ENCODE data around the gene WHAMM. TPM values are rescaled to one million over a fixed set of nuclear protein-coding genes. Genes with fewer than 3 reads are reported as not detected.

Gene WHAMM
- total RNA-seq, 2 donors from 2014 or later, result 3.7 to 4.4 TPM

DNA sequence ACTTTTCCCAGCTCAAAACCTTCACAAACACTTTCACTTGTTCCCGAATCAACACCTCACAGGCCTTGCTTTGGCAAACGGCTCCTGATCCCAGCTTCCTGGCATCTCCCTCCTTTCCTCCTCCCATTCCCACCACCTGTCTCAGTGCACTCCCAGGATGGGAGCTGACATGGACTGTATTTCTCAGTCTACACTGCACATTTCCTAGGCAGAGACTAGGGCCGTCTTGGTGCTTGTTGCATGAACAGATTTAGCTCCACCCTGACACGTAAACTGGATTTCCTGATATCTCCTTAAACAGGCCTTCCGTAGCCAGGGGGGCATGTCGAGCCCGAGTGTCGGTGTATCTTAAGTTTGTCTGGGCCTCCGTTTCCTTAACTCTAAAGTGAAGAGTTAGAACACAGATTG lies 790 bp upstream of the WHAMM start:
- Mint-ChIP-seq H3K9me3 (no peaks in the 10 kb centered on the region), H3K36me3 (ENCODE audit: low read depth) (peaks cover 3% of the 10 kb centered on the region), H3K4me1 (peaks cover 13% of the 10 kb centered on the region), H3K27ac (no peak overlapping the region), H3K4me3 (peak overlapping the region; percentile 74), H3K27me3 (ENCODE audit: insufficient read depth) (peaks cover 11% of the 10 kb centered on the region)
- Histone ChIP-seq H3K27ac (ENCODE audit: low read depth, low read length) (no peak overlapping the region), H3K9ac (ENCODE audit: extremely low read depth, low read length, poor library complexity, severe bottlenecking) (no peak overlapping the region), H3K4me3 (ENCODE audit: low read length) (peak overlapping the region; percentile 88), H3K4me1 (ENCODE audit: control insufficient read depth, insufficient read depth, low read length) (no peaks in the 10 kb centered on the region), H3K36me3 (ENCODE audit: control insufficient read depth, insufficient read depth, low read length) (peaks cover 6% of the 10 kb centered on the region), H3K27me3 (ENCODE audit: control insufficient read depth, insufficient read depth, low read length, poor library complexity, severe bottlenecking) (peaks cover 19% of the 10 kb centered on the region), H3K9me3 (ENCODE audit: control insufficient read depth, low read length) (no peaks in the 10 kb centered on the region)
- TF ChIP-seq, protein P1, sequence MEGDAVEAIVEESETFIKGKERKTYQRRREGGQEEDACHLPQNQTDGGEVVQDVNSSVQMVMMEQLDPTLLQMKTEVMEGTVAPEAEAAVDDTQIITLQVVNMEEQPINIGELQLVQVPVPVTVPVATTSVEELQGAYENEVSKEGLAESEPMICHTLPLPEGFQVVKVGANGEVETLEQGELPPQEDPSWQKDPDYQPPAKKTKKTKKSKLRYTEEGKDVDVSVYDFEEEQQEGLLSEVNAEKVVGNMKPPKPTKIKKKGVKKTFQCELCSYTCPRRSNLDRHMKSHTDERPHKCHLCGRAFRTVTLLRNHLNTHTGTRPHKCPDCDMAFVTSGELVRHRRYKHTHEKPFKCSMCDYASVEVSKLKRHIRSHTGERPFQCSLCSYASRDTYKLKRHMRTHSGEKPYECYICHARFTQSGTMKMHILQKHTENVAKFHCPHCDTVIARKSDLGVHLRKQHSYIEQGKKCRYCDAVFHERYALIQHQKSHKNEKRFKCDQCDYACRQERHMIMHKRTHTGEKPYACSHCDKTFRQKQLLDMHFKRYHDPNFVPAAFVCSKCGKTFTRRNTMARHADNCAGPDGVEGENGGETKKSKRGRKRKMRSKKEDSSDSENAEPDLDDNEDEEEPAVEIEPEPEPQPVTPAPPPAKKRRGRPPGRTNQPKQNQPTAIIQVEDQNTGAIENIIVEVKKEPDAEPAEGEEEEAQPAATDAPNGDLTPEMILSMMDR (conservative IDR thresholded peaks at IDR 0.05), result no peak
- WGBS, 2 experiments (ENCODE audit: insufficient coverage in 1 of 2, insufficient read length in 1 of 2), result 84 to 96% methylated on average over 5 to 9 of the region's 9 CpGs
- no peak for DNase-seq

DNA sequence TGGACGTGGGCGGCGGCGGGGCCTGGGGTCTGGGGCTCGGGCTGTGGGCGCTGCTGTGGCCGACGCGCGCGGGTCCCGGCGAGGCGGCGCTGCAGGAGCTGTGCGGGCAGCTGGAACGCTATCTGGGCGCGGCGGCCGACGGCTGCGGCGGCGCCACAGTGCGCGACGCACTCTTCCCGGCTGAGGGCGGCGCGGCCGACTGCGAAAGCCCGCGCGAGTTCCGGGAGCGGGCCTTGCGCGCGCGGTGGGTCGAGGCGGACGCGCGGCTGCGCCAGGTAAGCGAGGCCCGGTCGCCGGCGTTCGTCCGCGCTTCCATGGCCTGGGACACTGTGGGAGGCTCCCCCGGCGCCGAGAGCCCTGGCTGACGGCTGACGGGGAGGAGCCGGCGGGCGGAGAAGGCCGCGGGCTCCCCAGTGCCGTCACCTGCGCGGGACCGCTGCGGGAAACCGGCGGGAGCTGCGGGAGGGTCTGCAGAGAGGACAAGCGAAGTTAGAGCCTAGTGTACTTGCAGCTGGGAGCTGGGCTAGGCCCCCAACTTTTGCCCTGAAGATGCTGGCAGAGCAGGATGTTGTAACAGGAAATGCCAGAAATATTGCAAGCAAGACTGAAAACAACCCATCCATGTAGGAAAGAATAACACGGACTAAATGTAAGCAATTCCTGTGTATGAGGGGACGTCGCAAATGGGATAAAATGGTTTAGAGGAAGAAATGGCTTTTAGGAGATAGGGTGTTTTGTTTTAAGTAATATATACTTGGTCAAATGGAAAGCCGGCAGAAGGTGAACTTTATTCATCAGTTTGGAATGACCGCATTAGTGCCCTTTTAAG lies 847 bp downstream of the WHAMM start:
- H3K27ac ChIP-seq (ENCODE audit: low read depth, low read length), result peak overlapping the region; percentile 88
- H3K4me3 Mint-ChIP-seq, result peak overlapping the region; percentile 74

DNA sequence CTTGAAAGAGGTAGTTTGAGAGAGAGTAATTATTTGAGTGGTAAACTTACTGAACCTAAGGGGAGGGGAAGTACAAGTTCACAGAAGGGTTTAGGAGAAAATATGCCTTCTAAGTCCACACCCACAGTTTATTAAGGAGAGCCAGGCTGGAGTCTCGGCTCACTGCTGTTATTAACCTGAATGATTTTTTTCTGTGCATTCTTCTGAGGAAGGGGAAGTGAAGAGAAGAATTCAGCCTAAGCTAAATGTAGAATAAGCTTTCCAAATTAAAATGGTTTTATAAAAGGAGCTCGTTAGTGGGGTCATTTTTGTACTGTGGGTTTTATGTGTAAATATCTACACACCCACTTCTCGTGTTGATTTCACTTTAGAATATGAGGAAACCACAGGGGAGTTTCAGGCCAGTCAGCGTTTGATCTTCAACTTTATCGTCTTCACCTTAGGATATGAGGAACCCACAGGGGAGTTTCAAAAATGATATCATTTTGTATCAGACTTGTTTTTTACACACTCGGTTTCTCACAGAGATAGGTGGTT lies 1.5 kb downstream of the WHAMM start:
- TF ChIP-seq, protein P1 (conservative IDR thresholded peaks at IDR 0.05), result no peak
- H3K9me3 Mint-ChIP-seq, result no peaks in the 10 kb centered on the region
- H3K27ac Mint-ChIP-seq, result peak overlapping the region; percentile 62
- Histone ChIP-seq H3K27me3 (ENCODE audit: control insufficient read depth, insufficient read depth, low read length, poor library complexity, severe bottlenecking) (peaks cover 6% of the 10 kb centered on the region), H3K36me3 (ENCODE audit: control insufficient read depth, insufficient read depth, low read length) (peaks cover 24% of the 10 kb centered on the region), H3K4me1 (ENCODE audit: control insufficient read depth, insufficient read depth, low read length) (no peaks in the 10 kb centered on the region), H3K9me3 (ENCODE audit: control insufficient read depth, low read length) (no peaks in the 10 kb centered on the region), H3K27ac (ENCODE audit: low read depth, low read length) (no peak overlapping the region), H3K9ac (ENCODE audit: extremely low read depth, low read length, poor library complexity, severe bottlenecking) (peak overlapping the region; percentile 77), H3K4me3 (ENCODE audit: low read length) (peak overlapping the region; percentile 88)
- peaks cover 13% of the 10 kb centered on the region for H3K4me1 Mint-ChIP-seq
- H3K4me3 Mint-ChIP-seq, result peak overlapping the region; percentile 74
- 44 to 64% methylated on average over 2 to 5 of the region's 6 CpGs for WGBS, 2 experiments (ENCODE audit: insufficient coverage in 1 of 2, insufficient read length in 1 of 2)
- DNase-seq, result no peak
- H3K27me3 Mint-ChIP-seq (ENCODE audit: insufficient read depth), result no peaks in the 10 kb centered on the region
- H3K36me3 Mint-ChIP-seq (ENCODE audit: low read depth), result peaks cover 20% of the 10 kb centered on the region

More for the DNA sequence above, 847 bp downstream of the WHAMM start:
- Mint-ChIP-seq H3K27me3 (ENCODE audit: insufficient read depth) (no peaks in the 10 kb centered on the region), H3K9me3 (no peaks in the 10 kb centered on the region), H3K36me3 (ENCODE audit: low read depth) (peaks cover 13% of the 10 kb centered on the region), H3K27ac (peak overlapping the region; percentile 62), H3K4me1 (peaks cover 13% of the 10 kb centered on the region)
- WGBS, 2 experiments (ENCODE audit: insufficient coverage in 1 of 2, insufficient read length in 1 of 2), result 0 to 1% methylated on average over 11 to 81 of the region's 81 CpGs
- peaks cover 6% of the 10 kb centered on the region for H3K27me3 ChIP-seq (ENCODE audit: control insufficient read depth, insufficient read depth, low read length, poor library complexity, severe bottlenecking)
- H3K9me3 ChIP-seq (ENCODE audit: control insufficient read depth, low read length), result no peaks in the 10 kb centered on the region
- no peaks in the 10 kb centered on the region for H3K4me1 ChIP-seq (ENCODE audit: control insufficient read depth, insufficient read depth, low read length)
- peak overlapping the region; percentile 77 for H3K9ac ChIP-seq (ENCODE audit: extremely low read depth, low read length, poor library complexity, severe bottlenecking)
- peak overlapping the region; percentile 88 for H3K4me3 ChIP-seq (ENCODE audit: low read length)
- DNase-seq, result peak; percentile 78
- peaks cover 17% of the 10 kb centered on the region for H3K36me3 ChIP-seq (ENCODE audit: control insufficient read depth, insufficient read depth, low read length)
- TF ChIP-seq, protein P1 (conservative IDR thresholded peaks at IDR 0.05), result no peak
